ES-I3 (cell line): ENCODE measurements around the gene TUFM.
"Not testable (repeated sequence)": the region's sequence is repeated elsewhere in the genome, so short reads cannot be mapped to it uniquely, and the experiment has no call there.

Experiments
- H3K36me3 ChIP-seq: 2 replicates; pipeline ENCODE4 v1.6.1; 2013; ENCODE audit warnings: mild to moderate bottlenecking, low read length, control low read depth, moderate library complexity; ENCODE audit not compliant: insufficient read depth
- H3K4me1 ChIP-seq: 2 replicates; pipeline ENCODE4 v1.6.1; 2013; ENCODE audit warnings: mild to moderate bottlenecking, control low read depth, low read length; ENCODE audit not compliant: insufficient read depth
- H3K9ac ChIP-seq: 2 replicates; pipeline ENCODE4 v1.6.1; 2013; ENCODE audit warnings: low read depth, mild to moderate bottlenecking, low read length, moderate library complexity
- H3K9me3 ChIP-seq: 2 replicates; pipeline ENCODE4 v1.6.1; 2013; ENCODE audit warnings: mild to moderate bottlenecking, low read length, moderate library complexity; ENCODE audit not compliant: control insufficient read depth, insufficient read depth

TUFM gene

DNA sequence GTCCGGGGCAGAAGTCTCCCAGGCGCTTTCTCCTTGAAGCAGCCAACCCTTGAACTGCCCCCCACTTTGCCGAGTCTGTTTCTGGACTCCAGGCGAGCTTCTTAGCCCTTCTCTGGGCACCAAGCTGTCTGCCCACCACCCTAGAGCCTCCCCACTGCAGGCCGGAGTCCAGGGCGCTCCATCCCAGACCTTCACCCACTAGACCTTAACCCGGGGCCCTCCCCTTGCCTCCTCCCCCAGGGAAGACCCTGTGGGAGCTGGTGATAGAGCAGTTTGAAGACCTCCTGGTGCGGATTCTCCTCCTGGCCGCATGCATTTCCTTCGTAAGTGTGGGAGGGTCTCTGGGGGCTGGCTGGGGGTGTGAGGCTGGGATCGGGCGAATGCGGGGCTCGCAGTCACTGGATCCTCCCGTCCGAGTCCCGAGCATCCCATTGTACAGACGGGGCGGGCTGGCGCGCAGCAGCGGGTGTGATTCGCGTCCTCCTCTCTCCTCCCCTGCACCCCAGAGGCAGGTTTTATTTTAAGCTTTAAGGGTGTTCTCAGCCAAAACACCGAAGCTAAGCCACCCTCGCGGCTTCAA, 33.2 kb upstream of the TUFM start:
- peak overlapping the region; percentile 84 for H3K9ac ChIP-seq
- no peaks in the 10 kb centered on the region for H3K9me3 ChIP-seq
- H3K4me1 ChIP-seq, result peaks cover 19% of the 10 kb centered on the region; the same call in 1 of the 2 replicates
- no peaks in the 10 kb centered on the region for H3K36me3 ChIP-seq

DNA sequence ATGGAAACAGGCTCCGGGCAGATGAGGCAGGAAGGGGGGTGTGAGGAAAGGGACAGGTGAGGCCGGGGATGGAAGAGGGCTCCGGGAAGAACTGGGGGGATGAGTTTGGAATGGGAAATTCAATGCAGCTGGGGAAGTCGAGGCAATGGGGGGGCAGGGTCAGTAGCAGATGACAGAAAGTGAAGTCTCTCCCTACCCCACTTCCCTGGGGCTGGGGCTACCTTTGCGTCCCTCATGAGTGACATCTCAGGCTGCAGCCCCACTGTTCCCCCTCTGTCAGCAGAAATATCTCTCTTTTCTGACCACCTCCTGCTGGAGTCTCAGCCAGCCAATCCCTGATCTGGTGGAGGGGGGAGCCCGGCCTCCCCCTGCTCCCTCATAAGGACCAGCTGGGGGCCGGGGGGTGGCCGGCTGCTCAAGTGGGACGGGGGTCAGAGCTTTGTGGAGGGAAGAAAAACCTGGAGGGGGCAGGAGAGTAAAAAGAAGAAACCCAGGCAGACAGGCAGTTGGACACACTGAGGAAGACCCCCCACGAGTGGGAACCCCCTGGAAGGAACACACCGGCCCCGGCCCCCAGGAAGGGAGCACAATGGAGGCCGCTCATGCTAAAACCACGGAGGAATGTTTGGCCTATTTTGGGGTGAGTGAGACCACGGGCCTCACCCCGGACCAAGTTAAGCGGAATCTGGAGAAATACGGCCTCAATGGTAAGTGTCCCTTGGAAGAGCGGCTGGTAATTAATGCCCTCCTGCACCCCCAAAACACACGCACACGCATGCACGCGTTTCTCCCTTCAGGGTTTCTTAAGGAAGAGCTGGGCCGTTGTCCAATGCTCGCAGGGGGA, 32.2 kb upstream of the TUFM start, which contains the start of gene ATP2A1:
TSS of gene ATP2A1 (plus strand) at position 406 of the 844 bp plus-strand sequence. CDS start at position 590, 184 bp downstream.
- Histone ChIP-seq H3K9ac (peak within 1 kb of the TSS; percentile 84), H3K36me3 (peaks cover 2% of the 10 kb centered on the region; the same call in 1 of the 2 replicates), H3K9me3 (no peaks in the 10 kb centered on the region), H3K4me1 (peaks cover 13% of the 10 kb centered on the region; the same call in 1 of the 2 replicates)

DNA sequence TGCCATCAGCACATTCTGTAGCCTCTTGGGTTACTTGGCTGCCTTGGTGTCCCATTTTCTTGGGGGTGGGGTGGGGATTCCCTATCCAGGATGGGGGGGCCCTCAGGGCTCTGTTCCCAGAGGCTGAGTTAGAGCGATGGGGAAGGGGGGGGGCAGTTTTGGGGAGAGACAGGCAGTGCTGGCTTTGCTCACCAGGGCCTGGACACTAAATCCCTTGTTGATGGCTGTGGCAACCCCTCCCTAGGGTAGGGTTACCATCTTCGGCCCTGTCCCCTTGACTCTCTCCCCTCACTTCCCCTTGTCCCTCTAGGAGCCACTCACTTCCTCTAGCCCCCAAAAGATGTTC, 31.5 kb upstream of the TUFM start:
- Histone ChIP-seq H3K4me1 (peaks cover 10% of the 10 kb centered on the region; the same call in 1 of the 2 replicates), H3K9me3 (no peaks in the 10 kb centered on the region), H3K9ac (no peak overlapping the region), H3K36me3 (peaks cover 2% of the 10 kb centered on the region; the same call in 1 of the 2 replicates)

DNA sequence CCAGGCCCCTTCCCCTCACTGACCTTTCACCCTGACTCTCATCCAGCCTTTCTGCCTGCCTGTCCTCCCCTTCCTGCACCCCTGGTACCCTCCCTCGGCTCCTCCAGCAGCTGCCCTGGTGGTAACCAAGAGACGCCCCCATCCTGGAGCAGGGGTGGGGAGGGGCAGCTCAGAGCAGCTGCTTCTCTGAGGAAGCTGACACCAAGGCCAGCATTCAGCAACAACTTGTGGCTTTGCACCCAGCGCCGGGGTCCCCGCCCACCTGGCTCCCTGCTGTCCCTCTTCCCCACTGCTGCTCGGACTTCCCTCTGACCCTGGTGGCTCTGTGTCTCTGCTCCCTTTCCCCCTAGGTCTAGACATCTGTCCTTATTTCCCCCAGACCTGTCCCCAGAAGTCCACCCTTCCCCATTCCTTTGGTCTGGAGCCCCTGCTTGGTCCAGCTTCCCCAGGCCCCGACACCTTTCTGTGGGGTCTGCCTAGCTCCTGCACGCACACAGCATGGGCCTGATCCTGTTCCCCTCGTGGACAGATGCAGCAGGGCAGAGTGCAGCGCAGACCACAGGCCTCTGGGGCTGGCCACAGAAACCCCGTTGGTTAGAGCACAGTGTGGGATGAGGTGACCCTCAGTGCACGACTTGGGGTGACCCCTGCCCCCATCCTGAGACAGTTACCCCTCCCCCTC, 31.0 kb upstream of the TUFM start:
- H3K9me3 ChIP-seq, result no peaks in the 10 kb centered on the region
- peaks cover 2% of the 10 kb centered on the region; the same call in 1 of the 2 replicates for H3K36me3 ChIP-seq
- peaks cover 10% of the 10 kb centered on the region; the same call in 1 of the 2 replicates for H3K4me1 ChIP-seq
- H3K9ac ChIP-seq, result no peak overlapping the region

DNA sequence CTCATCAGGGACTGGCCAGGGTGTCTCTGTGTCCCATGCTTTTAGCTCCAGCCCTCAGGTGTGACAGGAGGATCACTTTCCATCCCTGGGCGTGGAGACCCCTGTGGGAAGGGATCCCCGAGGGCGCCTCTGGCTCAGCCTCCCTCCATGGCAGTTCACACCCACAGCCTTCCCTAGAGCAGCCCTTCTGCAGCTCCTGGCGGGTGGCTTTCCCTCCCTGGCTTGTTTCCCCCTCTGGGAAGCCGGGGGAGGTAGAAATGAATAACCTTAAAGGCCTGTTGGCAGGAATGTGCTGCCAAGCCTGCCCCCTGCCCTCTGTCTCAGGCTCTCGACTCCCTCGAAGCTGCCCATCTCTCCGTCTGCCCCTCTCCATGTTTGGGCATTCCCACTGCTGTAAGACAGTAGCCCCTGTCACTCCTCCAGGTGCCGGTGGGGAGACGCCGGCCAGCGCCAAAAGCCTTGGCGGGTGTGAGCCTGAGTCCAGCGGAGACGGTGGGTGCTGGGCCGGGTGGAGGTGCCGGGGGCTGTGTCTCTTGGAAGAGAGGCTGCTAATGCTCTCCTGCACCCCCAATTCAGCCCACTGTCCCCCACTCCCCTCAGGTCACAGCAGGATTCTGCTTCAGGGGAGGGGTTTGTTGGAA, 30.0 kb upstream of the TUFM start:
- peaks cover 6% of the 10 kb centered on the region for H3K36me3 ChIP-seq
- H3K9me3 ChIP-seq, result no peaks in the 10 kb centered on the region
- no peak overlapping the region for H3K9ac ChIP-seq
- H3K4me1 ChIP-seq, result peaks cover 10% of the 10 kb centered on the region; the same call in 1 of the 2 replicates

DNA sequence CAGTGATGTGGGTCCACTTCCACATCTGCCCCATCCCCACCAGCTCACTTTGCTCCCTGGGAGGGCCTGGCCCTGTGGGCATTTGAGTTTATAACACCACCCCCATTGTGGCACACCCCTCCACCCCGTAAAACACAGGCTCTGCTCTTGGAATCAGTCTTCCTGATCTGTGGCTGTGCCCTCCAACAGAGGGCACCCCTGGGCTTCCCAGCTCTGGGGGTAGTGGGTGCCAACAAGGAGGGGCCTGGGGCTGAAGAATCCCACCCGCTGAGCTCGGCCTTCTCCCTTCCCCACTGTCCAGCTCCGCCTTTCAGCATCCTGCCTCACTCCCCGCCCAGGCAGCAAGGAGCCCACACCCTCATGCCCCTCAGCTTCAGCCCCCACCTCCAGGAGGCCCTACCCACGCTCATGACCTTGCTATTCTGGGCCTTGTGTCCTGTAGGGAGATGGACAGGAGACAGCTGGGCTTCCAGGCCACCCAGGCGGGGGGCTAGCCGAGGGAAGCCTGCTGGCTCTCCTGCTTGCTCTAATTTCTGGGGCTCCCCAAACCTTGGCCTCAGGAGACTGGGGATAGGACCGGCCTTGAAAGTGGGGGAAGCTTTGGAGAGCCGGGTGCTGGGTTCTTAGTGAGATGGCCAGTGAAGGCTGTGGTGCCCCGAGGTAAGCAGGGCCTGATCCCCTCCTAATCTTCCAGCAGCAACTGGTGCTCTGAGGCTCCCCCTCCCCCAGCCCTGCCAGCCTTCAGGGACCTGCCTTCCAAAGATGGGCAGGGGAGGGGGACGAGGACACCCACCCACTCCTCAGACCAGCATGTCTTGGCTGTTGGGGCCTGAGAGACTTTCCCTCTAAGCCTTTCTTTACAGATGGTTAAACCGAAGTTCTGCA, 29.2 kb upstream of the TUFM start:
- no peak overlapping the region for H3K9ac ChIP-seq
- peaks cover 7% of the 10 kb centered on the region for H3K36me3 ChIP-seq
- no peaks in the 10 kb centered on the region for H3K9me3 ChIP-seq
- peaks cover 10% of the 10 kb centered on the region; the same call in 1 of the 2 replicates for H3K4me1 ChIP-seq

DNA sequence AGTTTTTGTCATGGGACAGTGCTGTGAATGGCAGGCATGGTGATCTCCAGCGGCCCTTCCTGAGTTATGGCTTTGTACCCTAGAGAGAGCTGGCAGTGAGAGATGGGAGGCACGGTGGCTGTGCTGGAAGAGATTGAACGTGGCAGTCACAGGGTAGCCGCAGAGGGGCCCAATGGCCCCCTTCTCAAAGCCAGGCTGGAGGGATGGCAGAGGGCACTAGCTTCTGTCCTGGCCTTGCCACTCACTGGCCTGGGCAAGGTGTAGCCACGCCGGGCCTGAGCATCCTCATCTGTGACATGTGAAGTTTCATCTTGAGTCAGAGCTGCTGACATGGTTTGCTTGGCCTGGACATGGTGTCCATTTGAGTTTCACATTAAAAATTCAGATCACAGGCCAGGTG, 28.3 kb upstream of the TUFM start:
- Histone ChIP-seq H3K36me3 (peaks cover 14% of the 10 kb centered on the region), H3K9me3 (no peaks in the 10 kb centered on the region), H3K4me1 (peaks cover 10% of the 10 kb centered on the region; the same call in 1 of the 2 replicates), H3K9ac (no peak overlapping the region)

DNA sequence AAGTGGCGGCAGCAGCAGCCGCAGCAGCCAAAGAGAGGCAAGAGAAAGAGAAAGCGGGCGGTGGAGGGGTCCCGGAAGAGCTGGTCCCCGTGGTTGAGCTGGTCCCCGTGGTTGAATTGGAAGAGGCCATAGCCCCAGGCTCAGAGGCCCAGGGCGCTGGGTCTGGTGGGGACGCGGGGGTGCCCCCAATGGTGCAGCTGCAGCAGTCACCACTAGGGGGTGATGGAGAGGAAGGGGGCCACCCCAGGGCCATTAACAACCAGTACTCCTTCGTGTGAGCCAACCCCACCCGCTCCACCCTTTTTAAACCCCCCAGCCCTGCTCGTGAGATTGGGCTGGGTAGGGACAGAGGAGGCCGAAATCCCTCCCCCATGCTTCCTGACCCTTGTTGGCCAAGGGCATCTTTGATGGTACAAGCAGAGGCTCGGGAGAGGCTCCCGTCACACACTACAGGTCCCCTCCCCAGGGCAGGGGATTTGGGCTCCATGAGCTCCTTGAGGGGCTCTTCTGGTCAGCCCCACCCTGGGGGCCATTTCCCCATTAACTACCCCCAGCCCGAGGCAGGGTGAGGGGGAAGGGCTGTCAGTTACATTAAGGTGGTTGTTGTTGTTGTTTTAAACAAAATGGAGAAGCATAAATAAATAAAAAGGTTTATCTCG, 27.5 kb upstream of the TUFM start:
- no peaks in the 10 kb centered on the region for H3K9me3 ChIP-seq
- peaks cover 10% of the 10 kb centered on the region; the same call in 1 of the 2 replicates for H3K4me1 ChIP-seq
- H3K36me3 ChIP-seq, result peaks cover 18% of the 10 kb centered on the region
- H3K9ac ChIP-seq, result no peak overlapping the region

DNA sequence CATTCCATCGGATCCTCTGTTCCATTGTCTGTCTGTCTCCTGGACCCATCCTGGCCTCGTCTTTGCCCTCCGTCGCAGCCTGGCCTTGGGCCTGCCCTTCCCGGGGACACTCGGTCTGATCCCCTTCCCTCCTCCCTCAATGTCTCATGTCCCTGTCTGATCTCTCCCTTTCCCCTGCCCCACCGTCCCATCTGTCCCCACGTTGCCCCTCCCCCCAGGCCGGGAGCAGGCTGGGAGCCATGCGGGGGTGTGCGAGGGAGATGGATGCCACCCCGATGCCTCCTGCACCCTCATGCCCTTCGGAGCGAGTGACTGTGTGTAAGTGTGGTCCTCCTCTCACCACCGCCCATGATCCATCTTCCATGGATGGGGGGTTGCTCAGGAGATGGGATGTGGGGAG, 26.8 kb upstream of the TUFM start:
- Histone ChIP-seq H3K9ac (no peak overlapping the region), H3K36me3 (peaks cover 22% of the 10 kb centered on the region), H3K9me3 (no peaks in the 10 kb centered on the region), H3K4me1 (peaks cover 10% of the 10 kb centered on the region; the same call in 1 of the 2 replicates)

DNA sequence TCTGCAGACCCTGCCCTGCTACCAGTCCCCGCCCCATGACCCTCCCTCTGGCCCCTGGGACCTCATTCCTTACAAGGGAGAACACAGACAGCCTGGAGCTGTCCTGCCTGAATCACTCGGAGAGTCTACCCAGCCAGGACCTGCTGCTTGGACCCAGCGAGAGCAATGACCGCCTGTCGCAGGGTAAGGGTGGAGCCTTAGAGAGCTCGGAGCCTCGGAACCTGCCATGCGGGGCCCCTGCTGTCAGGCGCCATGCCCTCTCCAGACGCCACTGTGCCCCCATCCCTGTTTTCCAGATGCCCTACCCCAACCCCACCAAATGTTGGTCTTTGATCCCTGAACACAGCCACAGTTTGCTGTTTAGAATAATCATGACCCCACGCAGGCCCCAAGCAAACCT, 23.1 kb upstream of the TUFM start:
- Histone ChIP-seq H3K36me3 (peaks cover 28% of the 10 kb centered on the region), H3K9me3 (no peaks in the 10 kb centered on the region), H3K4me1 (no peaks in the 10 kb centered on the region; the same call in 1 of the 2 replicates), H3K9ac (no peak overlapping the region)

DNA sequence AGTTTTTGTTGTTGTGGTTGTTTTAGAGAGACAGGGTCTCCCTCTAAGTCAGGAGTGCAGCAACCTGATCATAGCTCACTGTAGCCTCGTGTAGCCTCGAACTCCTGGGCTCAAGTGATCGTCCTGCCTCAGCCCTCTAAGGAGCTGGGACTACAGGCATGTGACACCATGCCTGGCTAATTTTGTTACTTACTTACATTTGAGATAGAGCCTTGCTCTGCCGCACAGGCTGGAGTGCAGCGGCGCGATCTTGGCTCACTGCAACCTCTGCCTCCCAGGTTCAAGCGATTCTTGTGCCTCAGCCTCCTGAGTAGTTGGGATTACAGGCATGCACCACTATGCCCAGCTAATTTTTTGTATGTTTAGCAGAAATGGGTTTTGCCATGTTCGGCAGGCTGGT, 21.5 kb upstream of the TUFM start:
- H3K9ac ChIP-seq, H3K9me3 ChIP-seq, H3K4me1 ChIP-seq: not testable (repeated sequence)
- H3K36me3 ChIP-seq, result peaks cover 26% of the 10 kb centered on the region

DNA sequence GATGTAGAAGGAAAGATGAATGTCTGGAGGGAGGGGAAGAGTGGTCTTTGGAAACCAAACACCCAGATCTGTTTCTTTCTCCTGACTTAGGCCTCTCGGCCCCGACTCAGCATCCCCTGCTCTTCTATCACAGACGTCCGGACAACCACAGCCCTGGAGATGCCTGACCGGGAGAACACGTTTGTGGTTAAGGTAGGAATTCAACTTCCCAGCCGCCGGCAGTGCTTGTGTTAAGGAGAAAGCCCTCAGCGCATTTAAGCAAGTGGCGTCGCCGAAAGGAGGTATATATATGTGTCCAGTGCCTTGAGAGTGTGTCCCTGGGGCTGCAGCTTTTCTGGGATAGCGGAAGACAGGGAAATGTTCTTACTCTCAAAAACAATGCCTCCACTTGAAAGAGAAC, 21.1 kb upstream of the TUFM start:
- Histone ChIP-seq H3K9me3 (no peaks in the 10 kb centered on the region), H3K4me1 (no peaks in the 10 kb centered on the region; the same call in 1 of the 2 replicates), H3K9ac (no peak overlapping the region), H3K36me3 (peaks cover 26% of the 10 kb centered on the region)

DNA sequence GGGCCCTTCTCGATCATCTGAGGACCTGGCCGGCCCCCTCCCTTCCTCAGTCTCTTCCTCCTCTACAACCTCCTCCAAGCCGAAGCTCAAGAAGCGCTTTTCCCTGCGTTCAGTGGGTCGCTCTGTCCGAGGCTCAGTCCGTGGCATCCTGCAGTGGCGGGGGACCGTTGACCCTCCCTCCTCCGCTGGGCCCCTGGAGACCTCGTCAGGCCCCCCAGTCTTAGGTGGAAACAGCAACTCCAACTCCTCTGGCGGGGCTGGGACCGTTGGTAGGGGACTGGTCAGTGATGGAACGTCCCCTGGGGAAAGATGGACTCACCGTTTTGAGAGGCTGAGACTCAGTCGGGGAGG, 20.3 kb upstream of the TUFM start:
- Histone ChIP-seq H3K36me3 (peaks cover 23% of the 10 kb centered on the region), H3K4me1 (no peaks in the 10 kb centered on the region; the same call in 1 of the 2 replicates), H3K9me3 (no peaks in the 10 kb centered on the region), H3K9ac (no peak overlapping the region)
